Activated CD4-positive, alpha-beta T cell treated with anti-CD3 and anti-CD28 coated beads for 1 hour (primary cell): ENCODE data around the gene TMC7.
"Not testable (repeated sequence)": the region's sequence is repeated elsewhere in the genome, so short reads cannot be mapped to it uniquely, and the experiment has no call there.

ENCODE experiments used
- DNase-seq: peaks from one replicate; pipeline ENCODE4 v3.0.0-alpha.2; 2020

TMC7 gene

DNA sequence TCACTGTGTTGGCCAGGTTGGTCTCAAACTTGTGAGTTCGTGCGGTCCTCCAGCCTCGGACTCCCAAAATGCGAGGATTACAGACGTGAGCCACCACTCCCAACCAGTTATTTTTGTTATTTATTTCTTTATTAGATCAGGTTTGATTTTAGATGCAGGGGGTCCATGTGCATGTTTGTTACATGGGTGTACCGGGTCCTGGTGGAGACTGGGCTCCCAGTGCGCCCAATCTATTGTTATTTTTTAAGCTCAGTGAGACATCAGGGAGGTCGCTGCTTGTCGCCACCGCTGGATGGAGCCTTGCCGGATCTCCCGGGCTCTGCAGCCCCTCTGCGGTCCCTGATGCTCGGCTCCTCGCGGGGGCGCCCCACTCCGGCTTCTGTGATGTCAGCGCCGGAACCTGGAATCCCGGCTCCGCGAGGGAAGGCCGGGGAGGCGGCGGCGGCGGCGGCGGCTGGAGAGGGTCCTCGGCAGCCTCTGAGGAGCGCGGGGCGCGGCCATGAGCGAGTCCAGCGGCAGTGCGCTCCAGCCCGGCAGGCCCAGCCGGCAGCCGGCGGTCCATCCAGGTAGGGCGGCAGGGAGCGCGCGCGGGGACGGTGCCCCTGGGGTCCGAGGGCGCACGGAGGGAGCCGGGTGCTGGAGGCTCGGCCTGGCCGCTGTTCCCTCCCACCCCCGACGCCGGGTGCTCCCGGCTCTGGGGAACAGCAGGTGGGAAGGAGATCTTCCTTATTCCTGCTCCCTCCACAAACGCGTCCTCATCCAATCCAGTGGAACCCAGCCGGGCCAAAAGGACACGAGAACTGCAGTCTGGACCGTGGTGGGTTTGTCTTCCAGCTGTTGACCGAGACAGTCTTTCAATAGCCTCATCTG, at the start of gene TMC7:
TSS of gene TMC7 (plus strand) at position 370 of the 870 bp plus-strand sequence. CDS start at position 500, 130 bp downstream.
- DNase-seq: no peak

DNA sequence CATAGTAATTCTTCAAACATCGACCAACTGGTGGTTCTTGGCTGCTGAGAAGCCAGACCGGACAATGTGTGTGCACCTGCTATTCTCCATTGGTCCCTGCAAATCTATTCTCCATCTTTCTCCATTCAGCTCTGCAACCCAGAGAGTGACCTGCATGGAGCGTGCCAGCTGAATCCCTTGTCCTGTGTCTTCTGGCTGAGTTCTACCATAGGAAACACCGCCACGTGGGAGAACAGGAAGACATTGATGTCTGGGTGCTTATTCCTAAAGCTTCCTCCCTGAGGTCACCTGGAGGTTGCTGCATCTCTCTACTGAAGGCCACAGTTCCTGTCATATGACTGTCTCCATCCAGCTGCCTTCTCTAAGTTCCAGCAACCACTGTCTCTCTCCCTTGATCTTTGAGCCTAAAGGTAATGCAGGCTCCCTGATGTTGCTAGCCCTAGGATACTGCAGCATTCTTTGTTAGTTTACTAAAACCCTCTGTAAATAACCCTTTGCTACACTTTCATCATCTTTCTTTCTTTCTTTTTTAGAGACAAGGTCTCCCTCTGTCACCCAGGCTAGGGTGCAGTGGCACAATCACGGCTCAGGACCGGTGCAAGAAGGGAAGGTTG, 46.9 kb upstream of the TMC7 start:
- DNase-seq: no peak

DNA sequence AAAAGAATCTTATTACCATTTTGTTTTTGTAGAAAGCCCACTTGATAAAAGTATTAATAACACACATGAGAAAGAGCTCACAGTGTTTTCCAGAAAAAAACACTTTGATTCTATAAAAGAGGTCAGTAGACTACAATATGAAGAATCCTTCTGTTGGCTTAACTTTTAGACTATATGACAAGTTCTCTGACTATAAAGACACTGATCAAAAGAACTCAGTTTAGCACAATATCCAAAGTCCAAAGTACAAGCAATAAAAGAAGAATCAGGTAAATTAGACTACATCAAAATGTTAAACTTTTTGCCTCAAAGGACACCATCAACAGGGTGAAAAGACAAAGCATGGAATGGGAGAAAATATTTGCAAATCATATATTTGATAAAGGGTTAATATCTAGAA, 46.3 kb upstream of the TMC7 start:
- no peak for DNase-seq

DNA sequence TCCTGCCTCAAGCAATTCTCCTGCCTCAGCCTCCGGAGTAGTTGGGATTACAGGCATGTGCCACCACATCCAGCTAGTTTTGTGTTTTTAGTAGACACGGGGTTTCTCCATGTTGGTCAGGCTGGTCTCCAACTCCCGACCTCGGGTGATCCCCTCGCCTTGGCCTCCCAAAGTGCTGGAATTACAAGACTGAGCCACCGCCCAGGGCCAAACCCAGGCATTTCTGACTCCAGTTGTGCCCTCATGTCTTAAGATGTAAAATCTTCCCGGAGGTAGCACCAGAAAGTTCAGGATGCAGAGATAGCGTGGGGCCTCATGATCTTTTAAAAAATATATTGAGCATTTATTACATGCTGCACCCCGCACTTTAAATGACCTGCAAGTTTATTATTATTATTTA, 44.7 kb upstream of the TMC7 start:
- DNase-seq: no peak

DNA sequence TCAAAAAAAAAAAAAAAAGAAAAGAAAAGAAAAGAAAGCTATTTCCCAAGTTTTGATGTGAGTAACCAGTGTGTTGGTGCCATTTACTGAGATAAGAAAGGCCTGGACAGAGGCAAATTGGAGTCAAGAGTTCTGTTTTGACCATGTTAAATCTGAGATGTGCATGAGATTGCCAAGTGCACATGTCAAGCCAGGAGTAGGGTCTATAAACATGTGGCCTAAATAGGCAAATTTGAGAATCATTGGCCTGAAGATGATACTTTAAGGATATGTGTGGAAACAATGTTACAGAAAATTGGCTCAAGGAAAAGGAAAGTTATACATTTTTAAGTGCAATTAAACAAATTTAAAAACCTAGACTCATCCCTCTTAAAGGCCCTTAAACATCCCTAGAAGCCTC, 42.3 kb upstream of the TMC7 start:
- no peak for DNase-seq

DNA sequence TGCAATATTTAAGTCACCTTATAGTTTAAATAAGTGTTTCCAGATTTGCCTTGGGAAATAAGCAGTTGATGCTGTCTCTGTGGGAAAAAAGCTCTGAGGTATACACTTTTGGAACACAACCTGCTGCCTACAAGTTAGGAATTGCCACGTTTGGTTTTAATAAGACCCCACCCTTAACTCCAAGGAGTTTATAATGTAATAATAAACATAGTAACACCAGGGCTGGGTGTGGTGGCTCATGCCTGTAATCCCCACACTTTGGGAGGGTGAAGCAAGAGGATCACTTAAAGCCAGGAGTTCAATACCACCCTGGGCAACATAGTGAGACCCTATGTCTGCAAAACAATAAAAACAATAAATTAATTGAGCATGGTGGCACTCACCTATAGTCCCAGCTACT, 41.7 kb upstream of the TMC7 start:
- no peak for DNase-seq

DNA sequence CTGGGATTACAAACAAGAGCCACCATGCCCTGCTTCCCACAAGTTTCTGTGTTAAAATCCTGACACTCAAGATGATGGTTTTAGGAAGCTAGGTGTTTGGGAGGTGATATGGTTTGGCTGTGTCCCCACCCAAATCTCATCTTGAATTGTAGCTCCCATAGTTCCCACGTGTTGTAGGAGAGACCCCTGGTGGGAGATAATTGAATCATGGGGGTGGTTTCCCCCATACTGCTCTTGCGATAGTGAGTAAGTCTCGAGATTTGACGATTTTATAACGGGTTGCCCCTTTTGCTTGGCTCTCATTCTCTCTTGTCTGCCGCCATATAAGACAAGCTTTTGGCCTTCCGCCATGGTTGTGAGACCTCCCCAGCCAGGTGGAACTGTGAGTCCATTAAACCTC, 40.3 kb upstream of the TMC7 start:
- no peak for DNase-seq

DNA sequence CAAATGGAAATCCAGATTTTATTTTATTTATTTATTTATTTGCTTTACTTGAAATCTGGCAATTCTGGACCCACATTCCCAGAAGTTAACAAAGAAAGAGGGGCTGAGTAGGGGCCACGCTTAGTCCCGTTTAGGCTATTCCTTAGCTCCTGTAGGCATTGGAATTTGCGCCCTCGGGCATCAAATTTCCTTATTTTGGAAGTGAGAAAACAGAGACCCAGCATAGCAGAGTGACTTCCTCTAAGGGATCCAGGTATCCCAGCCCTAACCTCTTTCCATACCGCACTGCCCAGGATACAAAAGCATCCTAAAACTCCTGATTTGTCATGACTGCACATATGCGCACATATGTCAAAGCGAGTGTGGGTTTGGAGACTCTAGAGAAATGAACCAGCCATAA, 38.5 kb upstream of the TMC7 start:
- DNase-seq: no peak

DNA sequence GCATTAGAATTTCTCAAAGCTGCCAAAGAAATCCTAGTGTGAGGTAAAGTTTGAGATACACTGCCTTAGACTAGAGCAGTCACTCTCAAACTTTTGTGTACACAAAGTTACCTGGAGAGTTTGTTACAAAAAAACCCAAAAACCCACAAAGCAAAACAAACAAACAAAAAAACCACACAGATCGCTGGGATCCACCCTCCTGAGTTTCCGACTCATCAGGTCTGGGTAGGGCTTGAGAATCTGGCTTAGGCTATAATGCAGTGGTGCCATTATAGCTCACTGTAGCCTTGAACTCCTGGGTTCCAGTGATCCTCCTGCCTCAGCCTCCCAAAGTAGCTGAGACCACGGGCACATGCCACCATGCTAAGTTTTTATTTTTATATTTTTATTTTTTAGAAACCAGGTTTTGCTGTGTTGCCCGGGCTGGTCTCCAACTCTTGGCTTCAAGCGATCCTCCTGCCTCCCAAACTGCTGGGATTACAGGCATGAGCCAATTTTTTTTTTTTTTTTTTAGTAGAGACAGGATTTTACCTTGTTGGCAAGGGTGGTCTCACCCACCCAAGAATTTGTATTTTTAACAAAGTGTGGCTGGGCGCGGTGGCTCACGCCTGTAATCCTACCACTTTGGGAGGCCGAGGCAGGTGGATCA, 35.2 kb upstream of the TMC7 start:
- DNase-seq: no peak

DNA sequence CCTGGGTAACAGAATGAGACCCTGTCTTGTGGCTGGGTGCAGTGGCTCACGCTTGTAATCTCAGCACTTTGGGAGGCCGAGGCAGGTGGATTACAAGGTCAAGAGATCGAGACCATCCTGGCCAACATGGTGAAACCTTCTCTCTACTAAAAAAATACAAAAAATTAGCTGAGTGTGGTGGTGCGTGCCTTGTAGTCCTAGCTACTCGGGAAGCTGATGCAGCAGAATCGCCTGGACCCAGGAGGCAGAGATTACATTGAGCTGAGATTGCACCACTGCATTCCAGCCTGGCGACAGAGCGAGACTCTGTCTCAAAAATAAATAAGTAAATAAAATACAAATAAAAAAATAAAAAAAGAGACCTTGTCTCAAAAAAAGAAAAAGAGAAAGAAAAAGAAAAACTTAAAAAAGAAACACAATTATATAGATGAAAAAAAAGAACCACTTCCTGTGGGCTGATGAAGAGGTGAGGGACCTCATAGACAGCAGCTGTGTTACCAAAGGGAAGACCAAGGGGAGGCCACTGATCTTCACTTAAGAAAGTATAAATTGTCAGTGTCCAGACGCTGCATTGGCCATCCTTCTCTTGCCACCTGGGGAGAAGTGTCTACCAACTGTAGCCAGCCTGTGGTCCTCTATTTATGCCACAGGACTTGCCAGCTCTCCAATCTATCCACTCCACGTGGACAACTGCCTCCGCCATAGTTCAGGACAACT, 33.1 kb upstream of the TMC7 start:
- no peak for DNase-seq

DNA sequence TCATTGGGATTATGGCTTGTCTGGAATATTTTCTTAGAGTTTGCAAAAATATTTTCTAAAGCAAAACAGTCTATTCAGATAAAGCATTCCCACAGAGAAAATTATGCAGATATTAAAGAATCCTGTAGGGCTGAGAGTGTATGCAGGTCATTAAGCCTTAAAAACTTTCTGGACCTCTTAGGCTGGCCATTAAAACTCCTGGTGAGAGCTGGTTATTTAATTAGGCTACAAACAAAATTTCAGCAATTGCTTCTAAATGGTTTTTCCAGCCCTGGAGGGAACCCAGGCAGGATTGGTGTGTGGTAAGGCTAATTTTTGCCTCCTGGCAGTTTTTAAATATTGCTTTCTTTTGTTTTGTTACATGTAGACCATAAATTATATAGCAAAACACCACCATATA, 30.2 kb upstream of the TMC7 start:
- DNase-seq: no peak

DNA sequence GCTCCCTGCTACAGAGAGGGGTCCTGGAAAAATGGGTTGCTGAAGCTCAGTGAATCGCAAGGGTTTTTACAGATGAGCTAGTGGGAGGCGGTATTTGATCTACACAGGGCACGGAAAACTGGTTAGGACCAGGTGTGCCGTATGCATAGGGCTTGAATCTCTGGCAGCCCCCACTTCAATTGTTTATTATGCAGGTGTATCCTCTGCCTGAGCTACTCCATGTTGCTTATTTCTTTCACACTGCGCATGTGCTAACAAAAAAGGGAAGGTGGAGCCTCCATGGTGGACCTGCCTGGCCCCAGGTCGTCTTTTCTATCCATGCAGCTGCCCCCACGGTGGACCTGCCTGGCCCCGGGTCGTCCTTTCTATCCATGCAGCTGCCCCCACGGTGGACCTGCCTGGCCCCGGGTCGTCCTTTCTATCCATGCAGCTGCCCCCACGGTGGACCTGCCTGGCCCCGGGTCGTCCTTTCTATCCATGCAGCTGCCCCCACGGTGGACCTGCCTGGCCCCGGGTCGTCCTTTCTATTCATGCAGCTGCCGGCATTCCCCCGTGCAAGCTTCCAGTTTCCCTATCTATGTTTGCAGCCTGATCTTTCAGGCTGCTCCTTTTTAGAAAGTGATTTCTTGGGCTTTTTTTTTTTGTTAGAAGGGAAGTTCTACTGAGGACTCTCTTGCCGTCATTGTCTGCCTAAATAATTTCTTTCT, 27.7 kb upstream of the TMC7 start:
- not testable (repeated sequence) for DNase-seq

DNA sequence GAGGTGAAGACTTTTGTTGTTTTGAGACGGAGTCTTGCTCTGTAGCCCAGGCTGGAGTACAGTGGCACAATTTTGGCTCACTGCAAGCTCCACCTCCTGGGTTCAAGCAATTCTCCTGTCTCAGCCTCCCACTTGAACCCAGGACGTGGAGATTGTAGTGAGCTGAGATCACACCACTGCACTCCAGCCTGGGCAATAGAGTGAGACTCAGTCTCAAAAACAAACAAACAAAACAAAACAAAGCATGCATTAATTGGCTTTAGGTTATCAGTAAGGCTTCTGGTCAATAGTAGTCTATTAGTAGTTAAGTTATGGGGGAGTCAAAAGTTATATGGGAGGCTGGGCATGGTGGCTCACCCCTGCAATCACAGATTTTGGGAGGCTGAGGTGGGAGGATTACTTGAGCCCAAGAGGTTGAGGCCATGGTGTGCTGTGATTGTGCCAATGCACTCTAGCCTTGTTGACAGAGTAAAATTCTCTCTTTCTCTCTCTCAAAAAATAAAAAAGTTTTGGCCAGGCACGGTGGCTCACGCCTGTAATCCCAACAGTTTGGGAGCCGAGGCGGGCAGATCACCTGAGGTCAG, 27.0 kb upstream of the TMC7 start:
- not testable (repeated sequence) for DNase-seq

DNA sequence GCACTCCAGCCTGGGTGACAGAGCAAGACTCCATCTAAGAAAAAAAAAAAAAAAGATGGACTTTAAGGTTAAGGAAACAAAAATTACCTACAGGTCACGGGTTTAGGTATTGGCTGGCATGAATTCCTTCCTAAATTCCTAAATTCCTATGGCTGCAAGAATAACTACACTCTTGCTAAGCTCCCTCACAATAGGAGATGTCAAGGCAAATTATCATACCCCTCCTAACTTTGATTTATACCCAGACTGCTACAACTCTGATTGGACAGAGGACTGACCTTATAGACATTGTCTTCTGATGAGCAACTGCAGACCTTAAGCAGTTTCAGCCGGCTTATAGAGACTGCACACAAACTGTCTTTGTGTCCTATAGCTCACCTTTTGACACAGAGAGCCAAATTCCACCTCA, 25.1 kb upstream of the TMC7 start:
- DNase-seq: no peak

DNA sequence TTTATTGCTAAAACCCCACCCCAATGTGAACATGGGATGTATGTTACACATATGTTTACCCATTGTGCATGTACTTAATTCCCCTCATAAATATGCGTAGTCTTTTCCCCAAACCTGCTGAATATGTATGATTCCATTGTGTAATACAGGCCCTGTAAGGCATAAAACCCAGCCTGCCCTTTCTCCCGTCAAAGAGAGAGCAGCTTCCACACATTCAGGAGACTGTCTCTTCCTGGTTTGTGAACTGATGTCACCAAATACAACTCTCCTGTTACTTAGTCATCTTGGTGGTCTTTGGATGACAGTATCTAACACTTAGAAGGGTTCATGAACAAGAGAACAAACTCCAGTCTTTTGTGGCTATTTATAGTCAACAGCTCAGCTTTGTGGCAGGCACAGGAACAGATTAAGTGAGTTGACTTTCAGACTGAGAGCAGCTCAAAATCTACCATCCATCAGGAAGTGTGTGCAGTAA, 24.7 kb upstream of the TMC7 start:
- no peak for DNase-seq

DNA sequence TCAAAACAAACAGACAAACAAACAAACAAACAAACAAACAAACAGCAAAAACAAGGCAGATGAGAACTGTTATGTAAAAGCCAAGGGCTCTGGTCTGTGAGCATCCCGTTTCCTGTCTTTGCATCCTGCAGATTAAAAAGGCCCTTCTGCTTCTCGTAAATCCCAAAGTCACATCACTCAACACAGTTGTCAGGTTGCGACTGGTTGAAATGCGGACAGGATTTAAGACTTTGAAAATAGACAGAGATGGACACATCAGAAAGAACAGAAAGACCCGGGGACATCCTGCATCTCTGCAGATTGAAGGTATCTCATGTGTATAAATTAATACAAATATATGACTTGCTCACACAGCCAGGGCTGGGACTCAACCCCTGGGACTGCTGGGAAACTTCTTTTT, 18.2 kb upstream of the TMC7 start:
- no peak for DNase-seq

DNA sequence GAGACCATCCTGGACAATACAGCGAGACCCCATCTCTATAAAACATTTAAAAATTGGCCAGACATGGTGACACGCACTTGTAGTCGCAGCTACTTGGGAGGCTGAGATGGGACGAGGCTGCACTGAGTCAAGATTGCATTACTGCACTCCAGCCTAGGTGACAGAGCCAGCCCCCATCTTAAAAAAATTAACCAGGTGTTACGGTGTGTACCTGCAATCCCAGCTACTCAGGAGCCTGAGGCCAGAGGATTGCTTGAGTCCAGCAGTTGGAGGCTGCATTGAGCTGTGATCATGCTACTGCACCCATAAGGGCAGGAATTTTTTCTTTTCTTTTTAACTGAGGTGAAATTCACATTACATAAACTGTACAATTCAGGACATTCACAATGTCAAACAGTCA, 16.9 kb upstream of the TMC7 start:
- no peak for DNase-seq

DNA sequence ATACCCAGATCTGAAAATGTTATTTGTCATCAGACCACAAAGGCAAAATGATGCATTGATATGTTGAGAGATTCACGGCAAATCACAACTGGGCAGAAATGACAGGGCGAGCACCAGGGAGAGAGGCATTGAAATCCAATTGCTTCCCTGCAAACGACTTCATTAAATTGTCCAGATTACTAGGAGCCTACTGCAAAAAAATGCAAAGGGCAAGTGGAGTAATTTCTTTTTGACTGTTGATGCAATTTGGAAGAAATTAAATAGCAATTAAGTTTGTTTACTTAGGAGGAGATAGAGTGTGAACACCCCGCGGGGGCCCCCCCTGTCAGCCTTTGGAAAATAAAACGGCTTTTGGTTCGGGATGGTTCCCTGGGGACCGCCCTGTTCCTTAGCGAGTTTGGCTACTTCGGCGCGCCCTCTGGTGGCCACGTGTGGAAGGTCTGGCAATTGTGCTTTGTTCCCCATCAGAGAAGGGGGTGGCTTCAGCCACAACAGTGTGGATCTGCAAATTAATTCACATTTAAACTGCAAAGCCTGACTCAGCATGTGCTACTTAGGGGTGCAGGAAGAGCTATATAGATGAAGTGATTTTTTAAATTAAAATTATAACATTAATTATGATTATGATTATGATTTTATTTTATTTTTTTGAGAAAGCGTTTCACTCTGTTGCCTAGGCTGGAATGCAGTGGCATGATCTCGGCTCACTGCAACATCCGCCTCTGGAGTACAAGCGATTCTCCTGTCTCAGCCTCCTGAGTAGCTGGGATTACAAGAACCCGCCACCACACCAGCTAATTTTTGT, 14.5 kb upstream of the TMC7 start:
- peak; percentile 66 for DNase-seq

DNA sequence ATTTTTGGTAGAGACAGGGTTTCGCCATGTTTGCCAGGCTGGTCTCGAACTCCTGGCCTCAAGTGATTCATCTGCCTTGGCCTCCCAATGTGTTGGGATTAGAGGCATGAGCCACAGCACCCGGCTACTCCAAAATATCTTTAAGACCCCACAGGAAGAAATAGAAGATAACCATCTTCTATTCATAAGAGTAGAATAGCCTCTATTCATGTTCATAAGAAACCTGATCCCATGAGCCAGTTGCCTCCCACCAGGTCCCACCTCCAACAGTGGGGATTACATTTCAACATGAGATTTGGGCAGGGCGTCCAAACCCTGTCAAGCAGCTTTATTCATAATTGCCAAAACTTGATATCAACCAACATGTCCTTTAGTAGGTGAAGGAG, 13.9 kb upstream of the TMC7 start:
- DNase-seq: no peak

DNA sequence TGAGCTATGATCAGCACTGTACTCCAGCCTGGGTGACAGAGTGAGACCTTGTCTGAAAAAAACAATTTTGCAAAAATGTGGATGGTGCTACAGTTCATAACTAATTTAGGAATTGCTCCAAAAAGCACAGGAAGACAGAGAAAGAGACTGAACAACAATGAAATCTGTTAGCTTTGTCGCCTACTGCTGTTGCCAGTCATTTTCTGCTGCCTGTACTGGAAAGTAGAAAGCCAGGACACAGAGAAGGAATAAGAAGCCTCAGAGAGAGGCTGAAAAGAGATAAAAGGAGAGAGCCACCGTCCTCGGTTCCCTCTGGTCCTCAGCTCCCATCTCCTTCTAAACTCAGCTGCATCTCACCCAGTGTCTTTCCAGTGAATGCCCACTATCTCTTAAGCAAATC, 8.6 kb upstream of the TMC7 start:
- no peak for DNase-seq

DNA sequence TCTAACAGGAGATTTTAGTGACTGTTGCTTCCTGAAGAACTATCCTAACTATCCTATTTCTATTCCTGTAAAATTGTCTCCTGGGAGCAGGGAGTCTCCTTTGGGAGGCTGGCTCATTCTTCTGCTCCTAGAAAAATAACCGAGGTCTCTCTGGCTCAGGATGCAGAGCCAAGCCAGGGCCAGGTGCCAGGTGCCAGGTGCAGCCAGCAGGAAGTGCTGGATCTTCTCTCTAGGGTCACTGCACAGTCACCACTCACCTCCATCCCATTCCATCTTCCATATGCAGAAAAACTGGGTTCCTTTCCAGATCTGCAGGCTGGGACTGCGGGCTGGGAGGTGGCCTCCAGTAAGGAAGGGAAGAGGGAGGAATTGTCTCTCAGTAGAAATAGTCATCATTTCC, 3.8 kb upstream of the TMC7 start:
- DNase-seq: no peak
